MM.1S (cell line): ENCODE results near the gene RAET1L.

ENCODE experiments used
- DNase-seq: peaks from one replicate; pipeline ENCODE4 v3.0.0-alpha.2; 2015
- H2AFZ ChIP-seq: fragments of 300-600 bp; sonication (generic); 2 replicates; pipeline ENCODE4 v1.6.0; 2016; ENCODE audit warnings: antibody characterized with exemption, low read length
- H3F3A ChIP-seq: fragments of 300-600 bp; sonication (generic); 2 replicates; pipeline ENCODE4 v1.6.1; 2016; ENCODE audit warnings: mild to moderate bottlenecking, antibody characterized with exemption, low read length, moderate library complexity, mixed read lengths; ENCODE audit not compliant: insufficient read depth
- H3K27ac ChIP-seq: fragments of 300-600 bp; sonication (generic); 2 replicates; pipeline ENCODE4 v1.5.1; 2016; ENCODE audit warnings: mild to moderate bottlenecking, low read length
- H3K27me3 ChIP-seq: fragments of 300-600 bp; sonication (generic); replicated peaks from 2 replicates; pipeline ENCODE4 v1.6.0; 2016; ENCODE audit warnings: low read length; ENCODE audit not compliant: insufficient read depth
- H3K36me3 ChIP-seq: fragments of 300-600 bp; sonication (generic); replicated peaks from 2 replicates; pipeline ENCODE4 v1.6.1; 2016; ENCODE audit warnings: mild to moderate bottlenecking, low read length, mixed read lengths; ENCODE audit not compliant: insufficient read depth
- H3K4me1 ChIP-seq: fragments of 300-600 bp; sonication (generic); 2 replicates; pipeline ENCODE4 v1.6.1; 2016; ENCODE audit warnings: low read length, mixed read lengths
- H3K4me2 ChIP-seq: fragments of 300-600 bp; sonication (generic); 2 replicates; pipeline ENCODE4 v1.6.0; 2016; ENCODE audit warnings: low read depth, low read length
- H3K4me3 ChIP-seq: fragments of 300-600 bp; sonication (generic); 2 replicates; pipeline ENCODE4 v1.5.1; 2016; ENCODE audit warnings: low read length, mixed read lengths
- H3K79me2 ChIP-seq: fragments of 300-600 bp; sonication (generic); 2 replicates; pipeline ENCODE4 v1.6.1; 2016; ENCODE audit warnings: mixed run types, low read length, mixed read lengths
- H3K9ac ChIP-seq: fragments of 300-600 bp; sonication (generic); 2 replicates; pipeline ENCODE4 v1.6.1; 2016; ENCODE audit warnings: low read length, mixed read lengths
- H3K9me2 ChIP-seq: fragments of 300-600 bp; sonication (generic); replicated peaks from 2 replicates; pipeline ENCODE4 v1.6.1; 2016; ENCODE audit warnings: mild to moderate bottlenecking, low read length, mixed read lengths; ENCODE audit not compliant: insufficient read depth
- H3K9me3 ChIP-seq: fragments of 300-600 bp; sonication (generic); replicated peaks from 2 replicates; pipeline ENCODE4 v1.6.1; 2016; ENCODE audit warnings: mild to moderate bottlenecking, low read length, mixed read lengths; ENCODE audit not compliant: insufficient read depth
- H4K20me1 ChIP-seq: fragments of 300-600 bp; sonication (generic); 2 replicates; pipeline ENCODE4 v1.6.1; 2016; ENCODE audit warnings: mild to moderate bottlenecking, low read length, moderate library complexity, mixed read lengths; ENCODE audit not compliant: insufficient read depth
- EZH2 ChIP-seq: fragments of 300-600 bp; sonication (generic); optimal IDR thresholded peaks from 2 replicates; pipeline ENCODE3; 2017; ENCODE audit warnings: low read depth, mild to moderate bottlenecking, antibody characterized with exemption, low read length, mixed read lengths
- EZH2phosphoT487 ChIP-seq: fragments of 300-600 bp; sonication (generic); IDR thresholded peaks from 2 replicates; pipeline ENCODE4 v1.6.1; 2018; ENCODE audit warnings: antibody characterized with exemption, low read length
- TF ChIP-seq, protein P1 (sequence below): fragments of 300-600 bp; sonication (generic); IDR thresholded peaks from 2 replicates; pipeline ENCODE4 v1.5.1; 2016; ENCODE audit warnings: antibody characterized with exemption, low read length, mixed read lengths

Gene RAET1L

GRCh38 chr6:150056916-150057315 is 31.6 kb upstream of the RAET1L start:
- Histone ChIP-seq H3K9me2 (no peaks in the 10 kb centered on the region), H3K27ac (no peak overlapping the region), H3F3A (no peaks in the 10 kb centered on the region), H3K79me2 (no peaks in the 10 kb centered on the region), H2AFZ (no peak overlapping the region), H3K27me3 (peaks cover 37% of the 10 kb centered on the region), H3K9ac (no peak overlapping the region), H3K4me3 (no peak overlapping the region), H3K36me3 (no peaks in the 10 kb centered on the region), H3K4me2 (no peak overlapping the region), H3K4me1 (no peaks in the 10 kb centered on the region), H3K9me3 (no peaks in the 10 kb centered on the region), H4K20me1 (no peaks in the 10 kb centered on the region)
- TF ChIP-seq EZH2phosphoT487 (no peak), EZH2 (no peak)
- TF ChIP-seq, protein P1, sequence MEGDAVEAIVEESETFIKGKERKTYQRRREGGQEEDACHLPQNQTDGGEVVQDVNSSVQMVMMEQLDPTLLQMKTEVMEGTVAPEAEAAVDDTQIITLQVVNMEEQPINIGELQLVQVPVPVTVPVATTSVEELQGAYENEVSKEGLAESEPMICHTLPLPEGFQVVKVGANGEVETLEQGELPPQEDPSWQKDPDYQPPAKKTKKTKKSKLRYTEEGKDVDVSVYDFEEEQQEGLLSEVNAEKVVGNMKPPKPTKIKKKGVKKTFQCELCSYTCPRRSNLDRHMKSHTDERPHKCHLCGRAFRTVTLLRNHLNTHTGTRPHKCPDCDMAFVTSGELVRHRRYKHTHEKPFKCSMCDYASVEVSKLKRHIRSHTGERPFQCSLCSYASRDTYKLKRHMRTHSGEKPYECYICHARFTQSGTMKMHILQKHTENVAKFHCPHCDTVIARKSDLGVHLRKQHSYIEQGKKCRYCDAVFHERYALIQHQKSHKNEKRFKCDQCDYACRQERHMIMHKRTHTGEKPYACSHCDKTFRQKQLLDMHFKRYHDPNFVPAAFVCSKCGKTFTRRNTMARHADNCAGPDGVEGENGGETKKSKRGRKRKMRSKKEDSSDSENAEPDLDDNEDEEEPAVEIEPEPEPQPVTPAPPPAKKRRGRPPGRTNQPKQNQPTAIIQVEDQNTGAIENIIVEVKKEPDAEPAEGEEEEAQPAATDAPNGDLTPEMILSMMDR: no peak
- DNase-seq: no peak

DNA sequence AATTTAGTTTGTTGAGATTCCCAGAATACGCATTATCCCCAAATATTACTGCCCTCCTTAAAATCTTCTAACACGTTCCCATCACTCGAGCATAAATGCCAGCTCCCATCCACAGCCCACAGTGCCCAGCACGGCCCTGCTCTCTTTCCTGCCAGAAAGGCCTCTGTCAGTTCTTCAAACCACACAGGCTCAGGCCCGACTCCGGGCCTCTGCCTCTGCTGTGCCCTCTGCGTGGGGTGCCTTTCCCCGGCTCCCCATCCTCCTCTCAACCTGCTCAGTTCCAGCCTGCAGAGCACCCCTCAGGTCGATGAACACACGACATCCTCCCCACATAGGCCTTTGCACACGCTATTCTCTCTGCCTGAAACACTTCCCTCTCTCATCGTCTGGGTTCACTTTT is 30.8 kb upstream of the RAET1L start:
- no peaks in the 10 kb centered on the region for H3K4me1 ChIP-seq
- H3K79me2 ChIP-seq: no peaks in the 10 kb centered on the region
- no peaks in the 10 kb centered on the region for H4K20me1 ChIP-seq
- no peak for DNase-seq
- no peak overlapping the region for H2AFZ ChIP-seq
- peaks cover 38% of the 10 kb centered on the region for H3K27me3 ChIP-seq
- no peaks in the 10 kb centered on the region for H3K9me3 ChIP-seq
- H3K36me3 ChIP-seq: no peaks in the 10 kb centered on the region
- no peak overlapping the region for H3K4me3 ChIP-seq
- H3K9ac ChIP-seq: no peak overlapping the region
- TF ChIP-seq, protein P1: no peak
- TF ChIP-seq EZH2phosphoT487 (no peak), EZH2 (no peak)
- H3K4me2 ChIP-seq: no peak overlapping the region
- H3K9me2 ChIP-seq: no peaks in the 10 kb centered on the region
- no peak overlapping the region for H3K27ac ChIP-seq
- no peaks in the 10 kb centered on the region for H3F3A ChIP-seq

- no peak overlapping the region for H2AFZ ChIP-seq
- H3K79me2 ChIP-seq: no peaks in the 10 kb centered on the region
- no peak overlapping the region for H3K4me3 ChIP-seq
- no peak overlapping the region for H3K9ac ChIP-seq
- H3K4me2 ChIP-seq: no peak overlapping the region
- no peaks in the 10 kb centered on the region for H3K9me2 ChIP-seq
- TF ChIP-seq, protein P1: no peak
- TF ChIP-seq EZH2phosphoT487 (no peak), EZH2 (no peak)
- H3K27me3 ChIP-seq: peaks cover 38% of the 10 kb centered on the region
- H3K36me3 ChIP-seq: no peaks in the 10 kb centered on the region
- H3K9me3 ChIP-seq: no peaks in the 10 kb centered on the region
- DNase-seq: no peak
- no peaks in the 10 kb centered on the region for H3K4me1 ChIP-seq
- no peaks in the 10 kb centered on the region for H3F3A ChIP-seq
- H4K20me1 ChIP-seq: no peaks in the 10 kb centered on the region
- no peak overlapping the region for H3K27ac ChIP-seq
Measured at GRCh38 chr6:150055131-150055530, 29.8 kb upstream of the RAET1L start.
